IMR-90 (cell line): Measurements from ENCODE around the gene CH25H. TPM values are rescaled to one million over a fixed set of nuclear protein-coding genes. Genes with fewer than 3 reads are reported as not detected.
A peak's percentile ranks its signal among the peaks of the same experiment; 100 is the strongest.

Experiments used
- ATAC-seq: fragments of 200-7000 bp; cut with Tn5 transposase; 2 replicates; pipeline ENCODE4 v1.9.1; 2020; ENCODE audit warnings: low read depth, mild to moderate bottlenecking, moderate library complexity
- BruUV-seq: library from RNA; stranded (reverse); fragments of 400-500 nt; replicated peaks from 2 replicates; lab custom pipeline; 2021; lab: Mats Ljungman, UMichigan
- CTCF ChIA-PET: fragments of 300-600 bp; formaldehyde crosslinking; extraction: SDS; loops from one replicate; lab custom pipeline; 2021; ENCODE audit warnings: antibody characterized with exemption; lab: Yijun Ruan, JAX
- POLR2A ChIA-PET: fragments of 300-600 bp; sonication (Branson Sonifier 250); formaldehyde crosslinking; loops from one replicate; lab custom pipeline; 2022; ENCODE audit warnings: antibody characterized with exemption; ENCODE audit not compliant: unreplicated experiment; lab: Charles Lee
- DNase-seq: peaks from one replicate; pipeline ENCODE4 v3.0.0; 2013
- H2AFZ ChIP-seq: replicated peaks from 2 replicates; pipeline ENCODE3; 2013; ENCODE audit warnings: low read length, mild to moderate bottlenecking; ENCODE audit not compliant: poor library complexity
- H2AK5ac ChIP-seq: 2 replicates; pipeline ENCODE4 v1.6.1; 2013; ENCODE audit warnings: low read depth, low read length, inconsistent platforms
- H2AK9ac ChIP-seq: replicated peaks from 2 replicates; pipeline ENCODE3; 2013; ENCODE audit warnings: mild to moderate bottlenecking, low read depth, low read length, moderate library complexity; ENCODE audit not compliant: poor library complexity
- H2BK120ac ChIP-seq: 2 replicates; pipeline ENCODE4 v1.6.1; 2013; ENCODE audit warnings: low read depth, low read length, inconsistent platforms
- H2BK15ac ChIP-seq: 3 replicates; pipeline ENCODE4 v1.6.1; 2013; ENCODE audit warnings: low read depth, low read length, inconsistent platforms
- H2BK20ac ChIP-seq: 2 replicates; pipeline ENCODE4 v1.6.1; 2013; ENCODE audit warnings: low read depth, mild to moderate bottlenecking, inconsistent platforms, low read length, moderate library complexity
- H2BK5ac ChIP-seq: 2 replicates; pipeline ENCODE4 v1.6.1; 2013; ENCODE audit warnings: mild to moderate bottlenecking, low read depth, low read length, inconsistent platforms; ENCODE audit not compliant: poor library complexity, severe bottlenecking
- H3K14ac ChIP-seq: replicated peaks from 2 replicates; pipeline ENCODE4 v1.6.1; 2013; ENCODE audit warnings: low read depth, low read length, inconsistent platforms
- H3K18ac ChIP-seq: 2 replicates; pipeline ENCODE4 v1.6.1; 2013; ENCODE audit warnings: low read depth, low read length, control low read depth
- H3K23ac ChIP-seq: 2 replicates; pipeline ENCODE4 v1.6.1; 2013; ENCODE audit warnings: low read depth, low read length, inconsistent platforms
- H3K27ac ChIP-seq: 2 replicates; pipeline ENCODE4 v1.5.1; 2013; ENCODE audit warnings: mild to moderate bottlenecking, control low read depth, low read length; ENCODE audit not compliant: insufficient read depth
- H3K27me3 ChIP-seq: 2 replicates; pipeline ENCODE4 v1.6.1; 2013; ENCODE audit warnings: low read length; ENCODE audit not compliant: control insufficient read depth, insufficient read depth
- H3K36me3 ChIP-seq: 2 replicates; pipeline ENCODE4 v1.6.1; 2013; ENCODE audit warnings: low read length, mixed read lengths; ENCODE audit not compliant: control insufficient read depth, insufficient read depth
- H3K4ac ChIP-seq: 2 replicates; pipeline ENCODE4 v1.6.1; 2013; ENCODE audit warnings: low read depth, low read length, inconsistent platforms
- H3K4me1 ChIP-seq: 2 replicates; pipeline ENCODE4 v1.6.1; 2013; ENCODE audit warnings: low read length, mixed read lengths; ENCODE audit not compliant: control insufficient read depth, insufficient read depth
- H3K4me2 ChIP-seq: 2 replicates; pipeline ENCODE4 v1.6.1; 2013; ENCODE audit warnings: low read depth, mild to moderate bottlenecking, control low read depth, low read length, moderate library complexity
- H3K4me3 ChIP-seq: 2 replicates; pipeline ENCODE4 v1.5.1; 2013; ENCODE audit warnings: low read depth, mild to moderate bottlenecking, control low read depth, low read length, moderate library complexity; ENCODE audit not compliant: insufficient read depth
- H3K56ac ChIP-seq: 2 replicates; pipeline ENCODE4 v1.6.1; 2013; ENCODE audit warnings: low read length, inconsistent platforms; ENCODE audit not compliant: insufficient read depth; ENCODE audit errors: extremely low read depth
- H3K79me1 ChIP-seq, 2 experiments: 2 replicates each; pipeline ENCODE4 v1.6.1; 2013; ENCODE audit warnings: low read length in 2 of 2, inconsistent platforms in 1 of 2, low read depth in 1 of 2
- H3K9ac ChIP-seq: 2 replicates; pipeline ENCODE4 v1.6.1; 2013; ENCODE audit warnings: low read depth, low read length, control low read depth
- H3K9me1 ChIP-seq: 2 replicates; pipeline ENCODE4 v1.6.1; 2013; ENCODE audit warnings: low read length, inconsistent platforms; ENCODE audit not compliant: insufficient read depth
- H3K9me3 ChIP-seq: 2 replicates; pipeline ENCODE4 v1.6.1; 2013; ENCODE audit warnings: low read length; ENCODE audit not compliant: control insufficient read depth, insufficient read depth
- H4K20me1 ChIP-seq: 2 replicates; pipeline ENCODE4 v1.6.1; 2013; ENCODE audit warnings: low read length, inconsistent platforms; ENCODE audit not compliant: insufficient read depth
- H4K5ac ChIP-seq: 2 replicates; pipeline ENCODE4 v1.6.1; 2013; ENCODE audit warnings: mild to moderate bottlenecking, low read depth, low read length, control low read depth
- H4K8ac ChIP-seq, 2 experiments: 2 replicates each; pipeline ENCODE4 v1.6.1; 2013; ENCODE audit warnings: low read depth in 2 of 2, low read length in 2 of 2, control low read depth in 1 of 2, inconsistent platforms in 1 of 2
- H4K91ac ChIP-seq: 2 replicates; pipeline ENCODE4 v1.6.1; 2013; ENCODE audit warnings: low read depth, low read length, inconsistent platforms; ENCODE audit not compliant: insufficient read depth
- CEBPB ChIP-seq: IDR thresholded peaks from 2 replicates; pipeline ENCODE4 v1.6.1; 2012; ENCODE audit warnings: low read depth, low read length, improper control_type of control experiment
- CTCF ChIP-seq: conservative IDR thresholded peaks from 2 replicates; pipeline ENCODE4 v1.5.1; 2012; ENCODE audit warnings: mild to moderate bottlenecking, low read depth, low read length, improper control_type of control experiment
- ELK1 ChIP-seq: fragments of 150-350 bp; IDR thresholded peaks from 2 replicates; pipeline ENCODE4 v1.6.1; 2016; ENCODE audit warnings: low read depth, mild to moderate bottlenecking, low read length, moderate library complexity, borderline replicate concordance
- MAFK ChIP-seq: IDR thresholded peaks from 2 replicates; pipeline ENCODE4 v1.6.1; 2012; ENCODE audit warnings: low read depth, low read length, improper control_type of control experiment
- RCOR1 ChIP-seq: IDR thresholded peaks from 2 replicates; pipeline ENCODE4 v1.6.1; 2012; ENCODE audit warnings: mild to moderate bottlenecking, low read length, improper control_type of control experiment; ENCODE audit not compliant: insufficient replicate concordance
- SMC3 ChIP-seq: fragments of 150-350 bp; IDR thresholded peaks from 2 replicates; pipeline ENCODE4 v1.6.1; 2016; ENCODE audit warnings: low read depth, mild to moderate bottlenecking, antibody characterized with exemption, low read length, moderate library complexity
- WGBS, 2 experiments: methylation state at CpG; one replicate each; pipeline versions ENCODE4 v1.1.5 to v1.1.7; 2013; ENCODE audit warnings: missing lambda C conversion rate in 2 of 2; ENCODE audit not compliant: insufficient read length in 1 of 2; ENCODE audit errors: extremely low coverage in 2 of 2; 5-methylcytosine and 5-hydroxymethylcytosine counted together
- dilution Hi-C: fragments of 300-500 bp; cut with HindIII; formaldehyde crosslinking; loops from one replicate; pipeline ENCODE4 v1.14.3; 2018; ENCODE audit warnings: low sequenced_read_pairs; ENCODE audit not compliant: unreplicated experiment
- in situ Hi-C: fragments of 300-500 bp; cut with MboI; formaldehyde crosslinking; loops from 3 replicates; pipeline ENCODE4 v1.14.3; 2019; ENCODE audit warnings: low sequenced_read_pairs, inconsistent platforms, mixed read lengths
- intact Hi-C: fragments of 100-400 bp; cut with micrococcal nuclease; formaldehyde crosslinking; loops from 2 replicates; pipeline ENCODE4 v1.10.0; 2022
- polyA plus RNA-seq, 3 experiments: library from polyadenylated mRNA; depleted of rRNA; stranded (reverse); fragments of >200 nt; gene quantifications; 2 replicates each; pipeline ENCODE4 v1.2.3, GENCODE V29; 2012; ENCODE audit warnings: low replicate concordance in 1 of 3
- total RNA-seq: library from RNA; depleted of rRNA; stranded (reverse); fragments of >200 nt; gene quantifications from 2 replicates; pipeline ENCODE4 v1.2.3, GENCODE V29; 2012

The CH25H gene
- total and polyA plus RNA-seq, 2 of the 4 experiments (the other 2 are of a cell fraction), result 0.12 to 0.18 TPM

DNA sequence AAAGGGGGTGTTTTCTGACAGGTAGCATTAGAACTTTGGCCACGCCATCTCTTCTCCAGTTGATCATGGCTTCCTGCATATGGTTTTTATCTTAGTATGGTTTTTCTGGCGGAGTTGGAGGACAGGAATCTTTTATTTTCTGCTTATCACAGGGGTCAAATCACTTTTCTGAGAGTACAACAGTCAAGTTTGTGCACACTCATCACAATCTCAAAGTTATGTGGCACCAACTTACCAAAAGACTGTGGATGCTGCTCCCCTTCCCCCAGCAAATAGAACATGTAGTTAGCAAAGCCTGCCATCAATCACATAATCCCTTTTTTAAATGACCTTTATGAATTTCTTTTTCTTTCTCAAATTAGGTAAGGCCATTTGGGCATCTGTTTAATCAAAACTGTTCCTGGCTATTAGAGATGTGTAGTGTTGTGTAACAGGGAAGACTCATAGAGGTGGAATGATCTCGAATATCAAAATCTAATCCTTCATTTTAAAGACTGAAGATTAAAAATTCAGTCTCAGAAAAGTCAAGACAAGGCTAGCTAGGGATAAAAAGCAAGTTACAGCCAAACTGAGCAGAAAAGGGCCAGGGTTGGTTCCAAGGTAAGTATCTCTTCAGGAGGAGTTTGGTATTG lies 3.8 kb upstream of the CH25H start:
- no peak overlapping the region for H3K4me3 ChIP-seq
- H3K4me1 ChIP-seq, result peaks cover 10% of the 10 kb centered on the region; the same call in 1 of the 2 replicates
- H2BK15ac ChIP-seq, result no peak overlapping the region
- no peak overlapping the region for H4K5ac ChIP-seq
- dilution Hi-C loops (loop anchor here (25.0 kb wide), 1 partner anchor 199 kb away; no protein-coding TSS in a partner anchor), in situ Hi-C loops (loop anchor here (5.0 kb wide), 2 partner anchors 179 to 269 kb away; no protein-coding TSS in a partner anchor), intact Hi-C loops (no loop called here)
- DNase-seq (peak; percentile 46), ATAC-seq (no peak)
- peaks cover 8% of the 10 kb centered on the region for H3K27me3 ChIP-seq
- no peak overlapping the region for H2AFZ ChIP-seq
- no peak overlapping the region for H4K8ac ChIP-seq
- no peak overlapping the region for H3K9ac ChIP-seq
- H3K4me2 ChIP-seq, result no peak overlapping the region
- H2AK9ac ChIP-seq, result no peak overlapping the region
- peak; percentile 59 for TF ChIP-seq CEBPB
- TF ChIP-seq ELK1, result no peak
- TF ChIP-seq MAFK, result peak; percentile 51; the same call in 1 of the 2 replicates
- no peak for TF ChIP-seq CTCF
- TF ChIP-seq SMC3, result no peak
- no peak for TF ChIP-seq RCOR1
- no peaks in the 10 kb centered on the region for H3K9me3 ChIP-seq
- ChIA-PET POLR2A (interaction anchor here (0.6 kb wide), 1 partner anchor 220 kb away, joined by 3 read pairs; the partner anchor contains the start of gene FAS), CTCF (no interaction called here)
- H3K27ac ChIP-seq, result no peak overlapping the region
- WGBS, 2 experiments, result no CpG with 5 or more reads among the region's 3 CpGs
- H4K20me1 ChIP-seq, result no peaks in the 10 kb centered on the region
- H3K36me3 ChIP-seq, result no peaks in the 10 kb centered on the region; the same call in 1 of the 2 replicates
- H3K9me1 ChIP-seq, result peaks cover 5% of the 10 kb centered on the region; the same call in 1 of the 2 replicates
- no peak overlapping the region for H3K23ac ChIP-seq
- no peak overlapping the region for H2BK120ac ChIP-seq
- H2BK20ac ChIP-seq, result no peak overlapping the region
- no peak overlapping the region for H2BK5ac ChIP-seq
- H2AK5ac ChIP-seq, result no peak overlapping the region
- H3K56ac ChIP-seq, result no peak overlapping the region
- no peak overlapping the region for H3K4ac ChIP-seq
- H4K91ac ChIP-seq, result no peak overlapping the region
- no TSS peak for BruUV-seq
- peak overlapping the region; percentile 42; the same call in 1 of the 2 replicates for H3K18ac ChIP-seq
- H3K14ac ChIP-seq, result no peak overlapping the region
- H3K79me1 ChIP-seq, result no peaks in the 10 kb centered on the region
